Stomach (tissue), 9 donors: ENCODE data around the gene GABRB1. TPM values are rescaled to one million over a fixed set of nuclear protein-coding genes. Genes with fewer than 3 reads are reported as not detected.

Source experiments
- DNase-seq, 2 donors: peaks; one replicate each; pipeline versions ENCODE4 v3.0.0 to v3.0.0-alpha.2; 2013 to 2019
- H3K27ac ChIP-seq, 5 donors: fragments of 200-600 bp in 4 of 5; sonication (generic) in 4 of 5; one replicate each; pipeline ENCODE4 v1.5.1; 2013 to 2019; ENCODE audit warnings: mild to moderate bottlenecking in 1 of 5, moderate library complexity in 1 of 5
- H3K27me3 ChIP-seq, 3 donors: fragments of 200-600 bp; sonication (generic); one replicate each; pipeline ENCODE4 v1.5.1; 2017 to 2019; ENCODE audit warnings: mixed run types in 1 of 3
- H3K36me3 ChIP-seq, 4 donors: fragments of 200-600 bp; sonication (generic); 1 replicate in 3 of 4; 2 replicates in 1 of 4; pipeline ENCODE4 v1.5.1; 2016 to 2019
- H3K4me1 ChIP-seq, 4 donors: fragments of 200-600 bp; sonication (generic); one replicate each; pipeline ENCODE4 v1.5.1; 2016 to 2019
- H3K4me3 ChIP-seq, 4 donors: fragments of 200-600 bp; sonication (generic) in 3 of 4; one replicate each; pipeline ENCODE4 v1.5.1; 2016 to 2019; ENCODE audit warnings: mild to moderate bottlenecking in 1 of 4
- H3K9me3 ChIP-seq, 4 donors: fragments of 200-600 bp; sonication (generic); one replicate each; pipeline ENCODE4 v1.5.1; 2016 to 2019
- CTCF ChIP-seq, 7 experiments: fragments of 450-650 bp in 4 of 7; fragments of 200-600 bp in 3 of 7; sonication (generic) in 3 of 7; IDR thresholded peaks; one replicate each; pipeline ENCODE4 v1.5.1; 2016 to 2019; ENCODE audit warnings: antibody characterized with exemption in 7 of 7, control low read depth in 2 of 7, mild to moderate bottlenecking in 1 of 7
- EP300 ChIP-seq: sonication (generic); formaldehyde crosslinking; IDR thresholded peaks from one replicate; pipeline ENCODE4 v1.6.1; 2017; ENCODE audit warnings: antibody characterized with exemption
- POLR2A ChIP-seq, 4 donors: fragments of 450-650 bp; IDR thresholded peaks; one replicate each; pipeline ENCODE4 v1.6.1; 2016; ENCODE audit warnings: antibody characterized with exemption in 4 of 4, control low read depth in 2 of 4, mild to moderate bottlenecking in 1 of 4, moderate library complexity in 1 of 4
- POLR2AphosphoS5 ChIP-seq, 3 donors: sonication (generic); formaldehyde crosslinking; IDR thresholded peaks; one replicate each; pipeline ENCODE4 v1.6.1; 2016; ENCODE audit warnings: antibody characterized with exemption in 3 of 3
- WGBS, 5 donors: extraction: QIAGEN DNeasy Blood & Tissue Kit in 3 of 5; methylation state at CpG; one replicate each; pipeline versions ENCODE4 v1.1.5 to v1.1.7; 2013 to 2018; 5-methylcytosine and 5-hydroxymethylcytosine counted together
- intact Hi-C: fragments of 100-400 bp; cut with DNase I; formaldehyde crosslinking; loops from one replicate; pipeline ENCODE4 v1.15.1; 2023; ENCODE audit warnings: low total_unique reads
- polyA plus RNA-seq, 3 donors: library from polyadenylated mRNA; stranded (reverse); fragments of 200-250 nt; gene quantifications; one replicate each; pipeline ENCODE4 v1.2.3, GENCODE V29; 2013
- total RNA-seq, 5 donors: library from RNA; depleted of rRNA; stranded (reverse); fragments of >200 nt; gene quantifications; one replicate each; pipeline versions ENCODE4 v1.1.0 to v1.2.3, GENCODE V29; 2014 to 2016
- donor health status: healthy with polysubstance abuse.
- donor health status: Bipolar disorder and iron deficiency.
- donor health status: healthy.

The GABRB1 gene
- total and polyA plus RNA-seq, 8 donors: 2.8 TPM; not detected in 7

GRCh38 chr4:47330866-47331265 lies 299.5 kb downstream of the GABRB1 start:
- no peak overlapping the region for H3K4me3 ChIP-seq
- no peak for DNase-seq
- H3K27ac ChIP-seq: no peak overlapping the region
- no peaks in the 10 kb centered on the region for H3K9me3 ChIP-seq
- H3K27me3 ChIP-seq: no peaks in the 10 kb centered on the region
- no peaks in the 10 kb centered on the region for H3K36me3 ChIP-seq
- intact Hi-C loops: no loop called here
- TF ChIP-seq EP300 (no peak), POLR2A (IDR thresholded peaks at IDR 0.05) (no peak), POLR2AphosphoS5 (IDR thresholded peaks at IDR 0.05) (no peak), CTCF (IDR thresholded peaks at IDR 0.05) (no peak)
- no peaks in the 10 kb centered on the region for H3K4me1 ChIP-seq

- Histone ChIP-seq H3K27me3 (no peaks in the 10 kb centered on the region), H3K4me1 (no peaks in the 10 kb centered on the region), H3K27ac (no peak overlapping the region), H3K9me3 (no peaks in the 10 kb centered on the region), H3K4me3 (no peak overlapping the region), H3K36me3 (no peaks in the 10 kb centered on the region)
- intact Hi-C loops: no loop called here
- no peak for TF ChIP-seq EP300
- no peak for TF ChIP-seq POLR2AphosphoS5 (IDR thresholded peaks at IDR 0.05)
- TF ChIP-seq CTCF (IDR thresholded peaks at IDR 0.05): no peak
- TF ChIP-seq POLR2A (IDR thresholded peaks at IDR 0.05): no peak
- DNase-seq: no peak
- WGBS, 5 donors: 54 to 64% (median 55%) methylated on average over 3 of the region's 3 CpGs
These were observed 303.3 kb downstream of the GABRB1 start for GRCh38 chr4:47334652-47335051.

GRCh38 chr4:47337893-47338292 lies 306.5 kb downstream of the GABRB1 start:
- TF ChIP-seq EP300: no peak
- no peak for TF ChIP-seq POLR2A (IDR thresholded peaks at IDR 0.05)
- no peak for TF ChIP-seq POLR2AphosphoS5 (IDR thresholded peaks at IDR 0.05)
- TF ChIP-seq CTCF (IDR thresholded peaks at IDR 0.05): no peak
- H3K27ac ChIP-seq: no peak overlapping the region
- 69 to 87% (median 74%) methylated on average over 2 of the region's 2 CpGs for WGBS, 5 donors
- H3K36me3 ChIP-seq: no peaks in the 10 kb centered on the region
- no peak for DNase-seq
- H3K4me3 ChIP-seq: no peak overlapping the region
- no peaks in the 10 kb centered on the region for H3K27me3 ChIP-seq
- intact Hi-C loops: no loop called here
- no peaks in the 10 kb centered on the region for H3K9me3 ChIP-seq
- H3K4me1 ChIP-seq: no peaks in the 10 kb centered on the region

- Histone ChIP-seq H3K9me3 (no peaks in the 10 kb centered on the region), H3K4me3 (no peak overlapping the region), H3K36me3 (no peaks in the 10 kb centered on the region), H3K4me1 (no peaks in the 10 kb centered on the region), H3K27ac (no peak overlapping the region), H3K27me3 (no peaks in the 10 kb centered on the region)
- 59 to 73% (median 72%) methylated on average over 2 of the region's 2 CpGs for WGBS, 5 donors
- TF ChIP-seq CTCF (IDR thresholded peaks at IDR 0.05) (no peak), POLR2A (IDR thresholded peaks at IDR 0.05) (no peak), EP300 (no peak), POLR2AphosphoS5 (IDR thresholded peaks at IDR 0.05) (no peak)
- intact Hi-C loops: no loop called here
- no peak for DNase-seq
These were observed 309.5 kb downstream of the GABRB1 start for GRCh38 chr4:47340914-47341313.
